ENCODE measurements around the gene TSPAN33. TPM values are rescaled to one million over a fixed set of nuclear protein-coding genes. Genes with fewer than 3 reads are reported as not detected.
"Not testable (repeated sequence)": the region's sequence is repeated elsewhere in the genome, so short reads cannot be mapped to it uniquely, and the experiment has no call there.

TSPAN33 gene
- total and polyA plus RNA-seq, 9 of the 15 experiments (the other 6 are each of a cell fraction or from before 2014, with no cell fraction given) = 0.03 to 1.5 (median 0.23) TPM; not detected in 2

DNA sequence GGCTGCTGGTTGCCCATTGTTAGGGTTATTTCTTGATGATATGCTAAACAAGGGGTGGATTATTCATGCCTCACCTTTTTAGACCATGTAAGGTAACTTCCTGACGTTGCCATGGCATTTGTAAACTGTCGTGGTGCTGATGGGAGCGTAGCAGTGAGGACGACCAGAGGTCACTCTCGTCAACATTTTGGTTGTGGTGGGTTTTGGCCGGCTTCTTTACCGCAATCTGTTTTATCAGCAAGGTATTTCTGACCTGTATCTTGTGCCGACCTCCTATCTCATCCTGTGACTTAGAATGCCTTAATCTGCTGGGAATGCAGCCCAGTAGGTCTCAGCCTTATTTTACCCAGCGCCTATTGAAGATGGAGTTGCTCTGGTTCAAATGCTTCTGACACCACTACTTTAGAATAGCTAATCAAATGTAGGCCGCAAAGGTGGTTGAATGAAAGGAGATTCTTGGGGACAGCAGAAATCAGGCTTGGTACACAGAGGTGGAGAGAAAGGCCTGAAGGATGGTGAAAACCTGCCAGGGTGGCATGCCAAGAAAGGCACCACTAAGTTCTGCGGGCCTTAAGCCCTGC is 26.0 kb downstream of the TSPAN33 start:
- FAIRE-seq (no peak), ATAC-seq (no peak), DNase-seq (ENCODE audit: extremely low read depth in 1 of 4, low spot score in 3 of 4) (no peak)
- no peaks in the 10 kb centered on the region for H4K20me1 ChIP-seq (replicated peaks; ENCODE audit: control insufficient read depth, insufficient read depth, low read length)
- in situ Hi-C loops (cut with MboI) = no loop called here
- H3K9ac ChIP-seq (ENCODE audit: insufficient read depth in 1 of 2, low read depth in 2 of 2, low read length in 2 of 2) = no peak overlapping the region
- CTCF ChIA-PET (ENCODE audit: low intra/inter-chr PET ratio) = no interaction called here
- POLR2A ChIA-PET = interaction anchor here (0.9 kb wide), 1 partner anchor 22 kb away, joined by 3 read pairs; no protein-coding TSS in a partner anchor
- H3K9me3 ChIP-seq (replicated peaks; ENCODE audit: control insufficient read depth, insufficient read depth, low read depth, low read length) = no peaks in the 10 kb centered on the region
- 23% methylated on average over 11 of the region's 11 CpGs for WGBS (ENCODE audit: insufficient coverage, low coverage, missing lambda C conversion rate)
- H3K4me1 ChIP-seq (replicated peaks in 1 of 2; ENCODE audit: control insufficient read depth in 2 of 2, insufficient read depth in 2 of 2, low read length in 2 of 2) = peaks cover 6 to 10% of the 10 kb centered on the region in 2 experiments; a peak in 4 of 5 replicates
- H3K27ac ChIP-seq (ENCODE audit: extremely low read depth, low read depth, low read length) = no peak overlapping the region
- intact Hi-C loops (cut with micrococcal nuclease) = no loop called here
- no peak for TF ChIP-seq KDM1A (IDR thresholded peaks at IDR 0.05)
- TF ChIP-seq FIP1L1 (IDR thresholded peaks at IDR 0.05; ENCODE audit: low read depth, low read length, poor library complexity, severe bottlenecking) = no peak
- peak; percentile 45; the same call in 1 of the 2 replicates for TF ChIP-seq RFX1 (IDR thresholded peaks at IDR 0.05)
- no TSS peak for BruUV-seq (replicated peaks)
- no peaks in the 10 kb centered on the region for H3K9me1 ChIP-seq (ENCODE audit: control insufficient read depth, insufficient read depth, low read length)
- no peaks in the 10 kb centered on the region for H3K36me3 ChIP-seq (ENCODE audit: control insufficient read depth, insufficient read depth, low read length)
- H2AFZ ChIP-seq (ENCODE audit: low read depth, low read length) = no peak overlapping the region
- no peaks in the 10 kb centered on the region for H3K79me2 ChIP-seq (ENCODE audit: control insufficient read depth, insufficient read depth, low read length)
- H3K27me3 ChIP-seq (ENCODE audit: control insufficient read depth in 2 of 2, insufficient read depth in 2 of 2, low read length in 2 of 2) = peaks cover 20 to 65% of the 10 kb centered on the region in 2 experiments; a peak in 4 of 5 replicates
- H3K4me2 ChIP-seq (ENCODE audit: insufficient read depth, low read length) = no peak overlapping the region
- H3K4me3 ChIP-seq = no peak overlapping the region

DNA sequence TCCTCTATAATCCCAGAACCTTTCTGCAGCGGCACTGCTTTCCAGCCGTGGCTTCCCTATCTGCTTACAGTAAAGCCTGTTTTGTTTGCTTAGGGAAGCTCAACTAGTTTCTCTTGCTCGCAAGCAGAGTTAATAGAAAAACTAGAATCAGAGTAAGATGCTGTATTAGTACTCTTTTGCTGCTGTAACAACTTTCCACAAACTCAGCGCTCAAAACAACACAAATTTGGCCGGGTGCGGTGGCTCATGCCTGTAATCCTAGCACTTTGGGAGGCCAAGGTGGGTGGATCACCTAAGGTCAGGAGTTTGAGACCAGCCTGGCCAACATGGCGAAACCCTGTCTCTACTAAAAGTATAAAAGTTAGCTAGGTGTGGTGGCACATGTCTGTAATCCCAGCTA is 29.4 kb downstream of the TSPAN33 start:
- H3K36me3 ChIP-seq (ENCODE audit: control insufficient read depth, insufficient read depth, low read length); H4K20me1 ChIP-seq (replicated peaks; ENCODE audit: control insufficient read depth, insufficient read depth, low read length); H3K9ac ChIP-seq (ENCODE audit: insufficient read depth in 1 of 2, low read depth in 2 of 2, low read length in 2 of 2); H3K27ac ChIP-seq (ENCODE audit: extremely low read depth, low read depth, low read length); DNase-seq (ENCODE audit: extremely low read depth in 1 of 4, low spot score in 3 of 4); BruUV-seq (replicated peaks); H3K4me3 ChIP-seq; ATAC-seq; intact Hi-C loops (cut with micrococcal nuclease); CTCF ChIA-PET (ENCODE audit: low intra/inter-chr PET ratio); FAIRE-seq; in situ Hi-C loops (cut with MboI); H3K79me2 ChIP-seq (ENCODE audit: control insufficient read depth, insufficient read depth, low read length); H3K9me3 ChIP-seq (replicated peaks; ENCODE audit: control insufficient read depth, insufficient read depth, low read depth, low read length); H3K4me2 ChIP-seq (ENCODE audit: insufficient read depth, low read length); H3K9me1 ChIP-seq (ENCODE audit: control insufficient read depth, insufficient read depth, low read length); H3K4me1 ChIP-seq (replicated peaks in 1 of 2; ENCODE audit: control insufficient read depth in 2 of 2, insufficient read depth in 2 of 2, low read length in 2 of 2): not testable (repeated sequence)
- WGBS (ENCODE audit: insufficient coverage, low coverage, missing lambda C conversion rate) = 8% methylated on average over 7 of the region's 7 CpGs
- peak; percentile 96 for TF ChIP-seq ZNF12 (CRISPR knock-in tag; IDR thresholded peaks at IDR 0.05)
- peak overlapping the region; percentile 15; the same call in 1 of the 2 replicates for H2AFZ ChIP-seq (ENCODE audit: low read depth, low read length)
- POLR2A ChIA-PET = interaction anchor here (0.6 to 0.7 kb wide), 2 partner anchors 742 to 810 kb away, joined by 3 to 4 read pairs; no protein-coding TSS in a partner anchor
- peaks cover 22 to 53% of the 10 kb centered on the region in 2 experiments; a peak in 4 of 5 replicates for H3K27me3 ChIP-seq (ENCODE audit: control insufficient read depth in 2 of 2, insufficient read depth in 2 of 2, low read length in 2 of 2)

Measured in K562 (cell line).